ENCODE measurements around the gene FGFR2.

DNA sequence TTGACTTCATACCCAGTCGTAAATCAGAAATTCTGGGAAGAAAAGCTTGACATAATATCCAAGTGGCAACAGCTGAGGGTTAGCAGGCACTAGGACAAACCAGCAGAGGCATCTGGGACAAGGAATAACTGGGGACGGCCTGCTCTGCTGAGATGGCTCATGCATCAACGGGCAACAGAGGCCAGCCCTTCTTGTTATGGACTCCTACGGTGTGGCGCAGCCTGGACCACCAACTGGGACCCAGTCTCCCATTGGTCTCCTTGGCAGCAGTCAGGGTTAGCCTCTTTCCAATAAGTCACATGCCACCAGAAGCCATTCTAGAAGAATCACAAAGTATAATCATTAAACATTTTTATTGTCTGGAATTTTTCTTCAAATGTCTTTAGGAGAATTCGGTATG lies 15.0 kb downstream of the FGFR2 start:
- TF ChIP-seq, protein P1, sequence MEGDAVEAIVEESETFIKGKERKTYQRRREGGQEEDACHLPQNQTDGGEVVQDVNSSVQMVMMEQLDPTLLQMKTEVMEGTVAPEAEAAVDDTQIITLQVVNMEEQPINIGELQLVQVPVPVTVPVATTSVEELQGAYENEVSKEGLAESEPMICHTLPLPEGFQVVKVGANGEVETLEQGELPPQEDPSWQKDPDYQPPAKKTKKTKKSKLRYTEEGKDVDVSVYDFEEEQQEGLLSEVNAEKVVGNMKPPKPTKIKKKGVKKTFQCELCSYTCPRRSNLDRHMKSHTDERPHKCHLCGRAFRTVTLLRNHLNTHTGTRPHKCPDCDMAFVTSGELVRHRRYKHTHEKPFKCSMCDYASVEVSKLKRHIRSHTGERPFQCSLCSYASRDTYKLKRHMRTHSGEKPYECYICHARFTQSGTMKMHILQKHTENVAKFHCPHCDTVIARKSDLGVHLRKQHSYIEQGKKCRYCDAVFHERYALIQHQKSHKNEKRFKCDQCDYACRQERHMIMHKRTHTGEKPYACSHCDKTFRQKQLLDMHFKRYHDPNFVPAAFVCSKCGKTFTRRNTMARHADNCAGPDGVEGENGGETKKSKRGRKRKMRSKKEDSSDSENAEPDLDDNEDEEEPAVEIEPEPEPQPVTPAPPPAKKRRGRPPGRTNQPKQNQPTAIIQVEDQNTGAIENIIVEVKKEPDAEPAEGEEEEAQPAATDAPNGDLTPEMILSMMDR (IDR thresholded peaks at IDR 0.05; ENCODE audit: poor library complexity, severe bottlenecking), result no peak
- TF ChIP-seq POLR2AphosphoS5 (IDR thresholded peaks at IDR 0.05), result no peak
- TF ChIP-seq, protein P2, sequence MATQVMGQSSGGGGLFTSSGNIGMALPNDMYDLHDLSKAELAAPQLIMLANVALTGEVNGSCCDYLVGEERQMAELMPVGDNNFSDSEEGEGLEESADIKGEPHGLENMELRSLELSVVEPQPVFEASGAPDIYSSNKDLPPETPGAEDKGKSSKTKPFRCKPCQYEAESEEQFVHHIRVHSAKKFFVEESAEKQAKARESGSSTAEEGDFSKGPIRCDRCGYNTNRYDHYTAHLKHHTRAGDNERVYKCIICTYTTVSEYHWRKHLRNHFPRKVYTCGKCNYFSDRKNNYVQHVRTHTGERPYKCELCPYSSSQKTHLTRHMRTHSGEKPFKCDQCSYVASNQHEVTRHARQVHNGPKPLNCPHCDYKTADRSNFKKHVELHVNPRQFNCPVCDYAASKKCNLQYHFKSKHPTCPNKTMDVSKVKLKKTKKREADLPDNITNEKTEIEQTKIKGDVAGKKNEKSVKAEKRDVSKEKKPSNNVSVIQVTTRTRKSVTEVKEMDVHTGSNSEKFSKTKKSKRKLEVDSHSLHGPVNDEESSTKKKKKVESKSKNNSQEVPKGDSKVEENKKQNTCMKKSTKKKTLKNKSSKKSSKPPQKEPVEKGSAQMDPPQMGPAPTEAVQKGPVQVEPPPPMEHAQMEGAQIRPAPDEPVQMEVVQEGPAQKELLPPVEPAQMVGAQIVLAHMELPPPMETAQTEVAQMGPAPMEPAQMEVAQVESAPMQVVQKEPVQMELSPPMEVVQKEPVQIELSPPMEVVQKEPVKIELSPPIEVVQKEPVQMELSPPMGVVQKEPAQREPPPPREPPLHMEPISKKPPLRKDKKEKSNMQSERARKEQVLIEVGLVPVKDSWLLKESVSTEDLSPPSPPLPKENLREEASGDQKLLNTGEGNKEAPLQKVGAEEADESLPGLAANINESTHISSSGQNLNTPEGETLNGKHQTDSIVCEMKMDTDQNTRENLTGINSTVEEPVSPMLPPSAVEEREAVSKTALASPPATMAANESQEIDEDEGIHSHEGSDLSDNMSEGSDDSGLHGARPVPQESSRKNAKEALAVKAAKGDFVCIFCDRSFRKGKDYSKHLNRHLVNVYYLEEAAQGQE (IDR thresholded peaks at IDR 0.05; ENCODE audit: borderline replicate concordance), result no peak
- no peak for TF ChIP-seq EZH2 (IDR thresholded peaks at IDR 0.05; ENCODE audit: borderline replicate concordance, insufficient read depth, low read length, poor library complexity, severe bottlenecking)
- TF ChIP-seq TAF1 (IDR thresholded peaks at IDR 0.05; ENCODE audit: low read depth), result no peak
